Uterus (tissue), 4 donors: Measurements from ENCODE around the gene RTN3. TPM values are rescaled to one million over a fixed set of nuclear protein-coding genes. Genes with fewer than 3 reads are reported as not detected.
A peak's percentile ranks its signal among the peaks of the same experiment; 100 is the strongest.

Experiments
- DNase-seq, 2 donors: peaks; one replicate each; pipeline ENCODE4 v3.0.0-alpha.2; 2019 to 2020
- H3K27ac ChIP-seq, 2 donors: fragments of 200-600 bp; sonication (generic); 1 replicate in 1 of 2; 2 replicates in 1 of 2; pipeline ENCODE4 v1.5.1; 2016 to 2018
- H3K27me3 ChIP-seq, 2 donors: fragments of 200-600 bp; sonication (generic); one replicate each; pipeline ENCODE4 v1.5.1; 2018 to 2019; ENCODE audit warnings: control low read depth in 1 of 2
- H3K36me3 ChIP-seq, 2 donors: fragments of 200-600 bp; sonication (generic); one replicate each; pipeline ENCODE4 v1.5.1; 2019; ENCODE audit warnings: control low read depth in 1 of 2
- H3K4me1 ChIP-seq, 2 donors: fragments of 200-600 bp; sonication (generic); one replicate each; pipeline ENCODE4 v1.5.1; 2018 to 2019; ENCODE audit warnings: control low read depth in 1 of 2
- H3K4me3 ChIP-seq, 2 donors: fragments of 200-600 bp; sonication (generic); 1 replicate in 1 of 2; 2 replicates in 1 of 2; pipeline ENCODE4 v1.5.1; 2018 to 2019; ENCODE audit warnings: mild to moderate bottlenecking in 1 of 2
- H3K9me3 ChIP-seq, 2 donors: fragments of 200-600 bp; sonication (generic); one replicate each; pipeline ENCODE4 v1.5.1; 2019; ENCODE audit warnings: control low read depth in 1 of 2
- CTCF ChIP-seq, 4 experiments: fragments of 200-600 bp in 2 of 4; fragments of 450-650 bp in 2 of 4; sonication (generic) in 2 of 4; IDR thresholded peaks; one replicate each; pipeline ENCODE4 v1.5.1; 2016 to 2019; ENCODE audit warnings: antibody characterized with exemption in 4 of 4, mild to moderate bottlenecking in 2 of 4, moderate library complexity in 1 of 4
- POLR2A ChIP-seq, 2 donors: fragments of 450-650 bp; IDR thresholded peaks; one replicate each; pipeline ENCODE4 v1.6.1; 2016; ENCODE audit warnings: antibody characterized with exemption in 2 of 2, mild to moderate bottlenecking in 1 of 2, moderate library complexity in 1 of 2
- intact Hi-C: fragments of 100-400 bp; cut with DNase I; formaldehyde crosslinking; loops from one replicate; pipeline ENCODE4 v1.15.1; 2023; ENCODE audit warnings: low total_unique reads
- total RNA-seq, 4 donors: library from RNA; depleted of rRNA in 3 of 4; stranded (reverse); fragments of >200 nt in 3 of 4; gene quantifications; one replicate each; pipeline versions ENCODE4 v1.1.0 to v1.2.4, GENCODE V29; 2014 to 2023
- donor health status: DM: yes; HTN: yes; CAD: no.

The RTN3 gene
- total RNA-seq, 4 donors from 2014 or later: 52.5 to 86.8 (median 63.9) TPM

DNA sequence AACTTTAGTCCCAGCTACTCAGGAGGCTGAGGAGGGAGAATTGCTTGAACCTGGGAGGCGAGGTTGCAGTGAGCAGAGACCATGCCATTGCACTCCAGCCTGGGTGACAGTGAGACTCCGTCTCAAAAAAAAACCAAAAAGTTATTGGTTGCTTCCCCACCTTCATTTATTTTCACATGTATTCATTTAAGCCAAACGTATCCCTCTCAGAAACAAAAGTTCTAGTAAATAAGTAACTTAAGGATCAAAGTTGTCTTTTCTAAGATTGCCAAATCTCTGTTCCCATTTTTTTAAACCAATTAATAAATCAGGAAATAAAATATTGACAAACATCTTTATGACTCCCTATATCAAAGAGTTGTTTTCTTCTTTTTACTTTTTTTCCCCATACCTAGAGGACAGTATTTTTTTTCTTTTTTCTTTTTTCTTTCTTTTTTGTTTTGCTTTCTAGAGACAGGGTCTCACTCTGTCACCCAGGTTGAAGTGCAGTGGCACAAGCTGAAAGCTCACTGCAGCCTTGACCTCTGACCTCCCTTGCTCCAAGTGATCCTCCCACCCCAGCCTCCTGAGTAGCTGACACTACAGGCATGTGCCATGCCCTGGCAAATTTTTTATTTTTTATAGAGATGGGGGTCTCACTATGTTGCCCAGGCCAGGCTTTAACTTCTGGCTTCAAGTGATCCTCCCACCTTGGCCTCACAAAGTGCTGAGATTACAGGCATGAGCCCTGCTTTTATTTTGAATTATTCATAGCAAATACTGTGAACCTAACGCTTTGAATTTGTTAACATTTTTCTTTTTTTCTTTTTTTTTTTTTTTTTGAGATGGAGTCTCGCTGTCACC, 75.8 kb downstream of the RTN3 start:
- no peak overlapping the region for H3K4me3 ChIP-seq
- H3K27ac ChIP-seq: no peak overlapping the region
- H3K27me3 ChIP-seq: no peaks in the 10 kb centered on the region
- intact Hi-C loops: no loop called here
- H3K4me1 ChIP-seq: peaks cover 0 to 8% of the 10 kb centered on the region in 2 donors
- TF ChIP-seq CTCF (IDR thresholded peaks at IDR 0.05) (no peak), POLR2A (IDR thresholded peaks at IDR 0.05) (no peak)
- no peaks in the 10 kb centered on the region for H3K36me3 ChIP-seq
- DNase-seq: no peak
- no peaks in the 10 kb centered on the region for H3K9me3 ChIP-seq

DNA sequence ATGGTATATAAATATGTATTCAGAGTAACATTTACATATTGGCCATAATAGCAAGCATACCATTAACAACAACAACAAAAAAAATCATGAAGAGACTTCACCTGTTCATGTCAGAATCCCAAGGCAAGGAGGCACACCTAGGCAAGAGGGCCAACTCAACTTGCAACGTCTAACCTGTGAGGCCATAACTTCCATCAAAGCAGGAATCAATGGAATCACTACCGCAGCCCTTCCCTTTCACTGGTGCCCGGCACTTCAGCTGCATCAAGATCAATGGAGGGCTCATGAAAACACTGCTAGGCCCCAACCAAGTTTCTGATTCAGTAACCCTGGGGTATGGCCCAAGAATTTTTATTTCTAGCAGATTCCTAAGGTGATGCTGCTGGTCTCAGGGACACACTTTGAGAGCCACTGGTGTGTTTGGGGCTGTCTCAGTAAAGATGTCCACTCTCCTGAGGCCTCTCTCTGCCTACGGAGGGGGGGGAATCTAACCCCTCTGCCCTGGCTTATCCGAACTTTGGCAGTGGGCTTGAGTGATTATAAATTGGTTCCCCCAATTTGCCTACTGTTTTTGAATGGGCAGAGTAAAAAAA, 79.3 kb downstream of the RTN3 start:
- TF ChIP-seq CTCF (IDR thresholded peaks at IDR 0.05): no peak
- no peak for TF ChIP-seq POLR2A (IDR thresholded peaks at IDR 0.05)
- Histone ChIP-seq H3K4me1 (peaks cover 0 to 10% of the 10 kb centered on the region in 2 donors), H3K27ac (no peak overlapping the region), H3K36me3 (no peaks in the 10 kb centered on the region), H3K9me3 (no peaks in the 10 kb centered on the region), H3K27me3 (no peaks in the 10 kb centered on the region), H3K4me3 (no peak overlapping the region)
- intact Hi-C loops: loop anchor here (10.0 kb wide), 2 partner anchors 184 to 384 kb away; no protein-coding TSS in a partner anchor
- DNase-seq: no peak

GRCh38 chr11:63761188-63761587, 79.9 kb downstream of the RTN3 start:
- no peak for DNase-seq
- Histone ChIP-seq H3K36me3 (no peaks in the 10 kb centered on the region), H3K9me3 (no peaks in the 10 kb centered on the region), H3K27me3 (no peaks in the 10 kb centered on the region), H3K4me3 (no peak overlapping the region), H3K27ac (no peak overlapping the region), H3K4me1 (peaks cover 0 to 10% of the 10 kb centered on the region in 2 donors)
- intact Hi-C loops: loop anchor here (10.0 kb wide), 2 partner anchors 184 to 384 kb away; no protein-coding TSS in a partner anchor
- no peak for TF ChIP-seq POLR2A (IDR thresholded peaks at IDR 0.05)
- no peak for TF ChIP-seq CTCF (IDR thresholded peaks at IDR 0.05)

DNA sequence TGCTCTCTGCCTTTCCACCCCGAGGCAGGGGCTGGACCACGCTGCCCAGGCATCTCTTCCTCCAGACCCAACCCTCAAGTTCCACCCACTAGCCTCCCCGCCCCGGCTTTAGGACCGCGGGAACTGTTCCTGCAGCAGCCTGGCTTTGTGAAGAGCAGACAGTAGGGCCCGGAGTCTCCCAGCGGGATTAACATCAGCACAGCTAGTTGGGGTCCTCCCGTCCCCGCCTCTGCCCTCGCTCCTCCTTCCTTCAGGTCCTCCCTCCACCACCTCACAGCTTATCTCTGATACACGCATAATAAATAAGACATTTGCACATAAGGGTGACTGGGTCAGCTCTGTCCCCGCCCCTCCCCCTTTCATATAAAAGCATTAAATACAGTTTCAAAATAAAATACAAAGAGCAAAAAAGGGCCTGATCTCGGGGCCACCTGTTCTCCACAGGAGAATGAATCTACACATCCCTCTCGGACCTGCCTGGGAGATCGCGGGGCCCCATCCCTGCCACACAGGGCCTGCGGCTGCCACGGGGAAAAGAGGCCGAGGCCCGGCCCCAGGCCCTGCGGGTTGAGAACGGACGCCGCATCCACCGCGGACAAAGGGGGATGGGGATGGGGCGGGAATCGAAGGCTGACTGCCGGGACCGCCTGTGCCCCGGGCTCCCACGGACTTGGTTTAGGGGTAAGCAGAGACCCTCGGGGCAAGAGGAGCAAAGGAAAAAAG, 80.8 kb downstream of the RTN3 start:
- Histone ChIP-seq H3K36me3 (no peaks in the 10 kb centered on the region), H3K9me3 (no peaks in the 10 kb centered on the region), H3K4me3 (peak overlapping the region; percentile 40 to 50), H3K4me1 (peaks cover 0 to 17% of the 10 kb centered on the region in 2 donors), H3K27ac (peak overlapping the region; percentile 81 to 96), H3K27me3 (no peaks in the 10 kb centered on the region)
- TF ChIP-seq CTCF (IDR thresholded peaks at IDR 0.05) (no peak), POLR2A (IDR thresholded peaks at IDR 0.05) (no peak)
- intact Hi-C loops: loop anchor here (10.0 kb wide), 2 partner anchors 183 to 383 kb away; no protein-coding TSS in a partner anchor
- peak; percentile 29 to 34 for DNase-seq
